Measurements from ENCODE around the gene ST3GAL2.

Gene ST3GAL2

GRCh38 chr16:70438585-70438968 is 323 bp downstream of the ST3GAL2 start:
- no peak for DNase-seq
- peak overlapping the region; percentile 75 for H3K27ac ChIP-seq (ENCODE audit: low read length, poor library complexity, severe bottlenecking)
- H2BK120ac ChIP-seq (ENCODE audit: low read depth, low read length) = peak overlapping the region; percentile 39
- H3K23ac ChIP-seq (ENCODE audit: low read length in 2 of 2) = peak overlapping the region in 1 of 2 experiments; percentile 81
- peak overlapping the region; percentile 35 for H4K91ac ChIP-seq (ENCODE audit: low read length)
- H2AK5ac ChIP-seq (ENCODE audit: low read length, severe bottlenecking) = peak overlapping the region; percentile 50
- peak overlapping the region; percentile 93 for H3K9ac ChIP-seq (ENCODE audit: low read length)
- H3K18ac ChIP-seq (ENCODE audit: low read depth in 1 of 2, low read length in 2 of 2) = peak overlapping the region; percentile 78 to 93
- no peak overlapping the region for H2BK5ac ChIP-seq (ENCODE audit: low read depth, low read length, poor library complexity, severe bottlenecking)
- H3K4ac ChIP-seq (ENCODE audit: low read depth in 1 of 2, low read length in 2 of 2) = peak overlapping the region; percentile 29 to 97
- H3K79me1 ChIP-seq (replicated peaks; ENCODE audit: low read length, poor library complexity, severe bottlenecking) = no peaks in the 10 kb centered on the region
- H3K4me1 ChIP-seq (ENCODE audit: control insufficient read depth, insufficient read depth, low read depth, low read length) = peaks cover 26% of the 10 kb centered on the region
- no CpG with 5 or more reads among the region's 39 CpGs for WGBS
- H3K4me3 ChIP-seq (ENCODE audit: insufficient read depth in 1 of 2, low read depth in 1 of 2, low read length in 2 of 2) = peak overlapping the region; percentile 78 to 97
- H4K8ac ChIP-seq (ENCODE audit: low read length) = no peak overlapping the region
- H2BK15ac ChIP-seq (ENCODE audit: low read depth, poor library complexity, severe bottlenecking) = peak overlapping the region; percentile 15
- H3K27me3 ChIP-seq (ENCODE audit: control insufficient read depth in 1 of 2, insufficient read depth in 1 of 2, low read length in 2 of 2) = no peaks in the 10 kb centered on the region
- peaks cover 7% of the 10 kb centered on the region in 2 experiments for H3K36me3 ChIP-seq (ENCODE audit: control insufficient read depth in 1 of 2, insufficient read depth in 2 of 2, low read depth in 1 of 2, low read length in 2 of 2)
- H2AFZ ChIP-seq (ENCODE audit: low read depth, low read length) = no peak overlapping the region
- H3K14ac ChIP-seq (ENCODE audit: low read length in 2 of 2) = peak overlapping the region in 1 of 2 experiments; percentile 99
- H2BK12ac ChIP-seq (ENCODE audit: low read length in 2 of 2) = peak overlapping the region; percentile 51 to 83
- peak overlapping the region; percentile 76 for H3K4me2 ChIP-seq (ENCODE audit: low read length, poor library complexity, severe bottlenecking)
- H3K9me3 ChIP-seq (ENCODE audit: control insufficient read depth, low read length) = no peaks in the 10 kb centered on the region

GRCh38 chr16:70437582-70438557 is 1.0 kb downstream of the ST3GAL2 start:
- Histone ChIP-seq H2BK12ac (ENCODE audit: low read length in 2 of 2) (peak overlapping the region; percentile 51 to 83), H2AK5ac (ENCODE audit: low read length, severe bottlenecking) (peak overlapping the region; percentile 50), H4K91ac (ENCODE audit: low read length) (peak overlapping the region; percentile 56), H4K8ac (ENCODE audit: low read length) (no peak overlapping the region), H2BK15ac (ENCODE audit: low read depth, poor library complexity, severe bottlenecking) (peak overlapping the region; percentile 15), H2AFZ (ENCODE audit: low read depth, low read length) (no peak overlapping the region), H3K27me3 (ENCODE audit: control insufficient read depth in 1 of 2, insufficient read depth in 1 of 2, low read length in 2 of 2) (no peaks in the 10 kb centered on the region), H2BK5ac (ENCODE audit: low read depth, low read length, poor library complexity, severe bottlenecking) (peak overlapping the region; percentile 60), H3K14ac (ENCODE audit: low read length in 2 of 2) (peak overlapping the region in 1 of 2 experiments; percentile 99), H3K4me1 (ENCODE audit: control insufficient read depth, insufficient read depth, low read depth, low read length) (peaks cover 33% of the 10 kb centered on the region), H3K79me1 (replicated peaks; ENCODE audit: low read length, poor library complexity, severe bottlenecking) (no peaks in the 10 kb centered on the region), H3K27ac (ENCODE audit: low read length, poor library complexity, severe bottlenecking) (peak overlapping the region; percentile 75), H3K9ac (ENCODE audit: low read length) (peak overlapping the region; percentile 93), H3K23ac (ENCODE audit: low read length in 2 of 2) (peak overlapping the region in 1 of 2 experiments; percentile 81), H3K4ac (ENCODE audit: low read depth in 1 of 2, low read length in 2 of 2) (peak overlapping the region; percentile 42 to 97), H2BK120ac (ENCODE audit: low read depth, low read length) (peak overlapping the region; percentile 4), H3K9me3 (ENCODE audit: control insufficient read depth, low read length) (no peaks in the 10 kb centered on the region), H3K4me2 (ENCODE audit: low read length, poor library complexity, severe bottlenecking) (peak overlapping the region; percentile 76), H3K18ac (ENCODE audit: low read depth in 1 of 2, low read length in 2 of 2) (peak overlapping the region; percentile 78 to 89), H3K4me3 (ENCODE audit: insufficient read depth in 1 of 2, low read depth in 1 of 2, low read length in 2 of 2) (peak overlapping the region; percentile 78 to 97), H3K36me3 (ENCODE audit: control insufficient read depth in 1 of 2, insufficient read depth in 2 of 2, low read depth in 1 of 2, low read length in 2 of 2) (peaks cover 7% of the 10 kb centered on the region in 2 experiments)
- 7% methylated on average over 21 of the region's 22 CpGs for WGBS
- DNase-seq = peak; percentile 75

GRCh38 chr16:70437017-70437581 is 1.8 kb downstream of the ST3GAL2 start:
- peaks cover 7% of the 10 kb centered on the region in 2 experiments for H3K36me3 ChIP-seq (ENCODE audit: control insufficient read depth in 1 of 2, insufficient read depth in 2 of 2, low read depth in 1 of 2, low read length in 2 of 2)
- H2BK12ac ChIP-seq (ENCODE audit: low read length in 2 of 2) = peak overlapping the region in 1 of 2 experiments; percentile 15
- no peaks in the 10 kb centered on the region for H3K27me3 ChIP-seq (ENCODE audit: control insufficient read depth in 1 of 2, insufficient read depth in 1 of 2, low read length in 2 of 2)
- DNase-seq = peak; percentile 96
- H2AK5ac ChIP-seq (ENCODE audit: low read length, severe bottlenecking) = no peak overlapping the region
- peak overlapping the region; percentile 93 for H3K9ac ChIP-seq (ENCODE audit: low read length)
- H2AFZ ChIP-seq (ENCODE audit: low read depth, low read length) = no peak overlapping the region
- no peak overlapping the region for H3K14ac ChIP-seq (ENCODE audit: low read length in 2 of 2)
- H3K4ac ChIP-seq (ENCODE audit: low read depth in 1 of 2, low read length in 2 of 2) = peak overlapping the region in 1 of 2 experiments; percentile 97
- peaks cover 40% of the 10 kb centered on the region for H3K4me1 ChIP-seq (ENCODE audit: control insufficient read depth, insufficient read depth, low read depth, low read length)
- no peaks in the 10 kb centered on the region for H3K9me3 ChIP-seq (ENCODE audit: control insufficient read depth, low read length)
- H3K79me1 ChIP-seq (replicated peaks; ENCODE audit: low read length, poor library complexity, severe bottlenecking) = no peaks in the 10 kb centered on the region
- no peak overlapping the region for H4K8ac ChIP-seq (ENCODE audit: low read length)
- peak overlapping the region in 1 of 2 experiments; percentile 97 for H3K4me3 ChIP-seq (ENCODE audit: insufficient read depth in 1 of 2, low read depth in 1 of 2, low read length in 2 of 2)
- H3K4me2 ChIP-seq (ENCODE audit: low read length, poor library complexity, severe bottlenecking) = peak overlapping the region; percentile 76
- H2BK120ac ChIP-seq (ENCODE audit: low read depth, low read length) = peak overlapping the region; percentile 3
- no peak overlapping the region for H4K91ac ChIP-seq (ENCODE audit: low read length)
- peak overlapping the region in 1 of 2 experiments; percentile 50 for H3K18ac ChIP-seq (ENCODE audit: low read depth in 1 of 2, low read length in 2 of 2)
- H2BK5ac ChIP-seq (ENCODE audit: low read depth, low read length, poor library complexity, severe bottlenecking) = peak overlapping the region; percentile 19
- peak overlapping the region; percentile 77 for H3K27ac ChIP-seq (ENCODE audit: low read length, poor library complexity, severe bottlenecking)
- no peak overlapping the region for H2BK15ac ChIP-seq (ENCODE audit: low read depth, poor library complexity, severe bottlenecking)
- no peak overlapping the region for H3K23ac ChIP-seq (ENCODE audit: low read length in 2 of 2)
- 8% methylated on average over 5 of the region's 5 CpGs for WGBS
